GM23338 (cell line): ENCODE measurements around the gene YWHAE. TPM values are rescaled to one million over a fixed set of nuclear protein-coding genes. Genes with fewer than 3 reads are reported as not detected.

ENCODE experiments used
- ATAC-seq: fragments of 200-7000 bp; cut with Tn5 transposase; 3 replicates; pipeline ENCODE4 v1.9.1; 2020
- DNase-seq: peaks from one replicate; pipeline ENCODE4 v3.0.0-alpha.2; 2015; ENCODE audit warnings: low spot score
- H2AFZ ChIP-seq: fragments of 200-600 bp; sonication (generic); 2 replicates; pipeline ENCODE4 v1.8.0; 2016; ENCODE audit warnings: antibody characterized with exemption, mild to moderate bottlenecking, moderate library complexity
- H3F3A ChIP-seq: fragments of 200-600 bp; sonication (generic); replicated peaks from 2 replicates; pipeline ENCODE4 v1.8.0; 2017; ENCODE audit warnings: antibody characterized with exemption, mixed run types, low read depth
- H3K27ac ChIP-seq: fragments of 200-600 bp; sonication (generic); 2 replicates; pipeline ENCODE4 v1.6.1; 2016; ENCODE audit warnings: low read depth
- H3K27me3 ChIP-seq: fragments of 200-600 bp; sonication (generic); 2 replicates; pipeline ENCODE4 v1.8.0; 2016; ENCODE audit warnings: mild to moderate bottlenecking, mixed run types, moderate library complexity; ENCODE audit not compliant: insufficient read depth
- H3K36me3 ChIP-seq: fragments of 200-600 bp; sonication (generic); 2 replicates; pipeline ENCODE4 v1.8.0; 2016; ENCODE audit warnings: mild to moderate bottlenecking; ENCODE audit not compliant: insufficient read depth
- H3K4me1 ChIP-seq: fragments of 200-600 bp; sonication (generic); 2 replicates; pipeline ENCODE4 v1.8.0; 2016; ENCODE audit warnings: mild to moderate bottlenecking, moderate library complexity; ENCODE audit not compliant: insufficient read depth
- H3K4me2 ChIP-seq: fragments of 200-600 bp; sonication (generic); 2 replicates; pipeline ENCODE4 v1.7.1; 2017; ENCODE audit warnings: mixed run types
- H3K4me3 ChIP-seq: fragments of 200-600 bp; sonication (generic); 2 replicates; pipeline ENCODE4 v1.6.1; 2016; ENCODE audit warnings: mixed run types
- H3K79me2 ChIP-seq: fragments of 200-600 bp; sonication (generic); replicated peaks from 2 replicates; pipeline ENCODE4 v1.8.0; 2017; ENCODE audit warnings: mild to moderate bottlenecking; ENCODE audit not compliant: insufficient read depth
- H3K9me2 ChIP-seq: fragments of 200-600 bp; sonication (generic); 2 replicates; pipeline ENCODE4 v1.8.0; 2017; ENCODE audit not compliant: insufficient read depth
- H4K20me1 ChIP-seq: fragments of 200-600 bp; sonication (generic); replicated peaks from 2 replicates; pipeline ENCODE4 v1.8.0; 2017; ENCODE audit warnings: mild to moderate bottlenecking; ENCODE audit not compliant: insufficient read depth
- H3K27ac Mint-ChIP-seq: 2 replicates; pipeline ENCODE4 v1.8.0; 2020; ENCODE audit warnings: inconsistent platforms, mild to moderate bottlenecking, moderate library complexity, mixed read lengths
- H3K27me3 Mint-ChIP-seq: 3 replicates; pipeline ENCODE4 v1.8.0; 2022; ENCODE audit warnings: low read depth, mild to moderate bottlenecking, moderate library complexity, mixed read lengths, inconsistent platforms; ENCODE audit not compliant: insufficient read depth, poor library complexity
- H3K36me3 Mint-ChIP-seq: 3 replicates; pipeline ENCODE4 v1.8.0; 2021; ENCODE audit warnings: low read depth, mild to moderate bottlenecking, inconsistent platforms, moderate library complexity, mixed read lengths
- H3K4me1 Mint-ChIP-seq: 3 replicates; pipeline ENCODE4 v1.8.0; 2020; ENCODE audit warnings: mild to moderate bottlenecking, inconsistent platforms, mixed read lengths
- H3K4me3 Mint-ChIP-seq: 3 replicates; pipeline ENCODE4 v1.8.0; 2021; ENCODE audit warnings: moderate library complexity, mild to moderate bottlenecking, inconsistent platforms, mixed read lengths
- H3K9me3 Mint-ChIP-seq: 3 replicates; pipeline ENCODE4 v1.8.0; 2020; ENCODE audit warnings: moderate library complexity, mild to moderate bottlenecking, inconsistent platforms, mixed read lengths
- CREB1 ChIP-seq: fragments of 250-450 bp; sonication (Bioruptor Pico); IDR thresholded peaks from 2 replicates; pipeline ENCODE4 v1.5.0; 2020; ENCODE audit warnings: low read depth, mild to moderate bottlenecking, moderate library complexity
- EZH2phosphoT487 ChIP-seq: fragments of 200-600 bp; sonication (generic); IDR thresholded peaks from one replicate; pipeline ENCODE4 v1.8.1; 2018; ENCODE audit warnings: antibody characterized with exemption; ENCODE audit not compliant: unreplicated experiment
- NANOG ChIP-seq: IDR thresholded peaks from 2 replicates; pipeline ENCODE4 v1.6.1; 2016; ENCODE audit warnings: antibody characterized with exemption, borderline replicate concordance
- ZNF114 ChIP-seq: fragments of 250-450 bp; sonication (Bioruptor Pico); IDR thresholded peaks from 2 replicates; pipeline ENCODE4 v1.5.0; 2020; ENCODE audit warnings: mild to moderate bottlenecking, moderate library complexity
- polyA plus RNA-seq: library from polyadenylated mRNA; unstranded; fragments of >200 nt; fragmentation: Nextera tagmentation; extraction: Ambion mirVana; gene quantifications from 2 replicates; pipeline ENCODE4 v1.2.1, GENCODE V29; 2016
- total RNA-seq: library from RNA; depleted of rRNA; stranded (reverse); fragments of >200 nt; shearing (Covaris generic); gene quantifications from 2 replicates; pipeline ENCODE4 v1.2.3, GENCODE V29; 2014
- TF ChIP-seq, protein P1 (sequence below), 2 experiments: fragments of 200-600 bp in 1 of 2; sonication (generic) in 1 of 2; conservative IDR thresholded peaks; 2 replicates each; pipeline versions ENCODE4 v1.5.1 to v1.6.1; 2016 to 2017; ENCODE audit warnings: antibody characterized with exemption in 2 of 2, low read depth in 2 of 2, mild to moderate bottlenecking in 2 of 2, moderate library complexity in 1 of 2
- TF ChIP-seq, protein P2 (sequence below): fragments of 250-450 bp; sonication (Bioruptor Pico); IDR thresholded peaks from 2 replicates; pipeline ENCODE4 v1.5.0; 2020; ENCODE audit warnings: mild to moderate bottlenecking, moderate library complexity
- TF ChIP-seq, protein P3 (sequence below): IDR thresholded peaks from one replicate; pipeline ENCODE4 v1.6.1; 2018; ENCODE audit warnings: antibody characterized with exemption; ENCODE audit not compliant: unreplicated experiment

The YWHAE gene
- total and polyA plus RNA-seq, 2 experiments from 2014 or later: 1,251 to 1,283 TPM

DNA sequence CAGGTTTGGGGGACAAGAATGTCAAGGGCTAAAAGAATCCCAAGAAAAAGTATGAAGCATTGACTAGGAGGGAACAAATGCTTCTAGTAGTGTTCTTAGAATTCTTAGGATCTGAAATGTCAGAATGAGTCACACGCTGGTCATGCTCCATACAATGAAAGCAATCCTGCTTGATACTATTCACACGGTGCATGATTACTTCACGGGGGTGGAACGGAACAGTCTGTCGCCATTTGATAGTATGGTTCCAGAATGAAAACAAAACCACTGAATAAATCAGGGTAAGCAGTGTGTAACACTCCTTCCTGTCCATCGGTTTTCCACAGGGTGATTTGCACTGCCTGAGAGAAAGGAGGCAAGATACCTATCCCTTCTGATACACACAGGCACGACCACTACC is 22.9 kb upstream of the YWHAE start:
- Histone ChIP-seq H3K4me1 (no peaks in the 10 kb centered on the region), H4K20me1 (peaks cover 45% of the 10 kb centered on the region), H3K9me2 (no peaks in the 10 kb centered on the region), H3K4me2 (no peak overlapping the region), H3K36me3 (peaks cover 22% of the 10 kb centered on the region), H3K27ac (no peak overlapping the region), H3K4me3 (no peak overlapping the region), H3K79me2 (peaks cover 56% of the 10 kb centered on the region), H2AFZ (no peak overlapping the region), H3K27me3 (no peaks in the 10 kb centered on the region), H3F3A (peaks cover 23% of the 10 kb centered on the region; the same call in 1 of the 2 replicates)
- H3K27me3 Mint-ChIP-seq: peaks cover 7% of the 10 kb centered on the region
- no peak overlapping the region for H3K4me3 Mint-ChIP-seq
- H3K36me3 Mint-ChIP-seq: peaks cover 48% of the 10 kb centered on the region
- DNase-seq (no peak), ATAC-seq (no peak)
- no peaks in the 10 kb centered on the region for H3K4me1 Mint-ChIP-seq
- no peak for TF ChIP-seq CREB1 (CRISPR knock-in tag)
- H3K9me3 Mint-ChIP-seq: no peaks in the 10 kb centered on the region
- no peak overlapping the region for H3K27ac Mint-ChIP-seq

DNA sequence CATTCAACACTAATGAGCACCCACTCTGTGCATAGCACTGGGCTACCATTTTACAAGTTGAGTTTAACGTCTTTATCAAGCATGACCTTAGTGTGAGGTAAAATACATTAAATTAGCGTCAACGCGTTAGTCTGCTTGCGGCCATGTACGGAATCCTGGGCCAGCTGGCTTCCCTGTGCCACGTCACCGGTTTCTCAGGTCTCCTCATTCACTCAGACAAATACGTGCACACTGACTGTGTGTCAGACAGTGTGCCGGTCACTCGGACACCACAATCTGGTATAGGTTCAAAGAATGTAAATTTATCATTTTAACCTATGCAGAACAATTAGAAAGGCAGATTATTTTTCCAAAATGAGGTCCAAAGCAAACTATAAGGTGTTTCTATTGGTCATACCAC is 21.4 kb upstream of the YWHAE start:
- no peak for TF ChIP-seq NANOG
- TF ChIP-seq ZNF114 (CRISPR knock-in tag): no peak
- TF ChIP-seq, protein P1, sequence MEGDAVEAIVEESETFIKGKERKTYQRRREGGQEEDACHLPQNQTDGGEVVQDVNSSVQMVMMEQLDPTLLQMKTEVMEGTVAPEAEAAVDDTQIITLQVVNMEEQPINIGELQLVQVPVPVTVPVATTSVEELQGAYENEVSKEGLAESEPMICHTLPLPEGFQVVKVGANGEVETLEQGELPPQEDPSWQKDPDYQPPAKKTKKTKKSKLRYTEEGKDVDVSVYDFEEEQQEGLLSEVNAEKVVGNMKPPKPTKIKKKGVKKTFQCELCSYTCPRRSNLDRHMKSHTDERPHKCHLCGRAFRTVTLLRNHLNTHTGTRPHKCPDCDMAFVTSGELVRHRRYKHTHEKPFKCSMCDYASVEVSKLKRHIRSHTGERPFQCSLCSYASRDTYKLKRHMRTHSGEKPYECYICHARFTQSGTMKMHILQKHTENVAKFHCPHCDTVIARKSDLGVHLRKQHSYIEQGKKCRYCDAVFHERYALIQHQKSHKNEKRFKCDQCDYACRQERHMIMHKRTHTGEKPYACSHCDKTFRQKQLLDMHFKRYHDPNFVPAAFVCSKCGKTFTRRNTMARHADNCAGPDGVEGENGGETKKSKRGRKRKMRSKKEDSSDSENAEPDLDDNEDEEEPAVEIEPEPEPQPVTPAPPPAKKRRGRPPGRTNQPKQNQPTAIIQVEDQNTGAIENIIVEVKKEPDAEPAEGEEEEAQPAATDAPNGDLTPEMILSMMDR (conservative IDR thresholded peaks at IDR 0.05; ENCODE audit: low read depth in 2 of 2): no peak
- TF ChIP-seq, protein P2, sequence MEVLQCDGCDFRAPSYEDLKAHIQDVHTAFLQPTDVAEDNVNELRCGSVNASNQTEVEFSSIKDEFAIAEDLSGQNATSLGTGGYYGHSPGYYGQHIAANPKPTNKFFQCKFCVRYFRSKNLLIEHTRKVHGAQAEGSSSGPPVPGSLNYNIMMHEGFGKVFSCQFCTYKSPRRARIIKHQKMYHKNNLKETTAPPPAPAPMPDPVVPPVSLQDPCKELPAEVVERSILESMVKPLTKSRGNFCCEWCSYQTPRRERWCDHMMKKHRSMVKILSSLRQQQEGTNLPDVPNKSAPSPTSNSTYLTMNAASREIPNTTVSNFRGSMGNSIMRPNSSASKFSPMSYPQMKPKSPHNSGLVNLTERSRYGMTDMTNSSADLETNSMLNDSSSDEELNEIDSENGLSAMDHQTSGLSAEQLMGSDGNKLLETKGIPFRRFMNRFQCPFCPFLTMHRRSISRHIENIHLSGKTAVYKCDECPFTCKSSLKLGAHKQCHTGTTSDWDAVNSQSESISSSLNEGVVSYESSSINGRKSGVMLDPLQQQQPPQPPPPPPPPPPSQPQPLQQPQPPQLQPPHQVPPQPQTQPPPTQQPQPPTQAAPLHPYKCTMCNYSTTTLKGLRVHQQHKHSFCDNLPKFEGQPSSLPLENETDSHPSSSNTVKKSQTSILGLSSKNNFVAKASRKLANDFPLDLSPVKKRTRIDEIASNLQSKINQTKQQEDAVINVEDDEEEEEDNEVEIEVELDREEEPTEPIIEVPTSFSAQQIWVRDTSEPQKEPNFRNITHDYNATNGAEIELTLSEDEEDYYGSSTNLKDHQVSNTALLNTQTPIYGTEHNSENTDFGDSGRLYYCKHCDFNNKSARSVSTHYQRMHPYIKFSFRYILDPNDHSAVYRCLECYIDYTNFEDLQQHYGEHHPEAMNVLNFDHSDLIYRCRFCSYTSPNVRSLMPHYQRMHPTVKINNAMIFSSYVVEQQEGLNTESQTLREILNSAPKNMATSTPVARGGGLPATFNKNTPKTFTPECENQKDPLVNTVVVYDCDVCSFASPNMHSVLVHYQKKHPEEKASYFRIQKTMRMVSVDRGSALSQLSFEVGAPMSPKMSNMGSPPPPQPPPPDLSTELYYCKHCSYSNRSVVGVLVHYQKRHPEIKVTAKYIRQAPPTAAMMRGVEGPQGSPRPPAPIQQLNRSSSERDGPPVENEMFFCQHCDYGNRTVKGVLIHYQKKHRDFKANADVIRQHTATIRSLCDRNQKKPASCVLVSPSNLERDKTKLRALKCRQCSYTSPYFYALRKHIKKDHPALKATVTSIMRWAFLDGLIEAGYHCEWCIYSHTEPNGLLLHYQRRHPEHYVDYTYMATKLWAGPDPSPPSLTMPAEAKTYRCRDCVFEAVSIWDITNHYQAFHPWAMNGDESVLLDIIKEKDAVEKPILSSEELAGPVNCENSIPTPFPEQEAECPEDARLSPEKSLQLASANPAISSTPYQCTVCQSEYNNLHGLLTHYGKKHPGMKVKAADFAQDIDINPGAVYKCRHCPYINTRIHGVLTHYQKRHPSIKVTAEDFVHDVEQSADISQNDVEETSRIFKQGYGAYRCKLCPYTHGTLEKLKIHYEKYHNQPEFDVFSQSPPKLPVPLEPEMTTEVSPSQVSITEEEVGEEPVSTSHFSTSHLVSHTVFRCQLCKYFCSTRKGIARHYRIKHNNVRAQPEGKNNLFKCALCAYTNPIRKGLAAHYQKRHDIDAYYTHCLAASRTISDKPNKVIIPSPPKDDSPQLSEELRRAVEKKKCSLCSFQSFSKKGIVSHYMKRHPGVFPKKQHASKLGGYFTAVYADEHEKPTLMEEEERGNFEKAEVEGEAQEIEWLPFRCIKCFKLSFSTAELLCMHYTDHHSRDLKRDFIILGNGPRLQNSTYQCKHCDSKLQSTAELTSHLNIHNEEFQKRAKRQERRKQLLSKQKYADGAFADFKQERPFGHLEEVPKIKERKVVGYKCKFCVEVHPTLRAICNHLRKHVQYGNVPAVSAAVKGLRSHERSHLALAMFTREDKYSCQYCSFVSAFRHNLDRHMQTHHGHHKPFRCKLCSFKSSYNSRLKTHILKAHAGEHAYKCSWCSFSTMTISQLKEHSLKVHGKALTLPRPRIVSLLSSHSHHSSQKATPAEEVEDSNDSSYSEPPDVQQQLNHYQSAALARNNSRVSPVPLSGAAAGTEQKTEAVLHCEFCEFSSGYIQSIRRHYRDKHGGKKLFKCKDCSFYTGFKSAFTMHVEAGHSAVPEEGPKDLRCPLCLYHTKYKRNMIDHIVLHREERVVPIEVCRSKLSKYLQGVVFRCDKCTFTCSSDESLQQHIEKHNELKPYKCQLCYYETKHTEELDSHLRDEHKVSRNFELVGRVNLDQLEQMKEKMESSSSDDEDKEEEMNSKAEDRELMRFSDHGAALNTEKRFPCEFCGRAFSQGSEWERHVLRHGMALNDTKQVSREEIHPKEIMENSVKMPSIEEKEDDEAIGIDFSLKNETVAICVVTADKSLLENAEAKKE (CRISPR knock-in tag): no peak
- TF ChIP-seq, protein P3, sequence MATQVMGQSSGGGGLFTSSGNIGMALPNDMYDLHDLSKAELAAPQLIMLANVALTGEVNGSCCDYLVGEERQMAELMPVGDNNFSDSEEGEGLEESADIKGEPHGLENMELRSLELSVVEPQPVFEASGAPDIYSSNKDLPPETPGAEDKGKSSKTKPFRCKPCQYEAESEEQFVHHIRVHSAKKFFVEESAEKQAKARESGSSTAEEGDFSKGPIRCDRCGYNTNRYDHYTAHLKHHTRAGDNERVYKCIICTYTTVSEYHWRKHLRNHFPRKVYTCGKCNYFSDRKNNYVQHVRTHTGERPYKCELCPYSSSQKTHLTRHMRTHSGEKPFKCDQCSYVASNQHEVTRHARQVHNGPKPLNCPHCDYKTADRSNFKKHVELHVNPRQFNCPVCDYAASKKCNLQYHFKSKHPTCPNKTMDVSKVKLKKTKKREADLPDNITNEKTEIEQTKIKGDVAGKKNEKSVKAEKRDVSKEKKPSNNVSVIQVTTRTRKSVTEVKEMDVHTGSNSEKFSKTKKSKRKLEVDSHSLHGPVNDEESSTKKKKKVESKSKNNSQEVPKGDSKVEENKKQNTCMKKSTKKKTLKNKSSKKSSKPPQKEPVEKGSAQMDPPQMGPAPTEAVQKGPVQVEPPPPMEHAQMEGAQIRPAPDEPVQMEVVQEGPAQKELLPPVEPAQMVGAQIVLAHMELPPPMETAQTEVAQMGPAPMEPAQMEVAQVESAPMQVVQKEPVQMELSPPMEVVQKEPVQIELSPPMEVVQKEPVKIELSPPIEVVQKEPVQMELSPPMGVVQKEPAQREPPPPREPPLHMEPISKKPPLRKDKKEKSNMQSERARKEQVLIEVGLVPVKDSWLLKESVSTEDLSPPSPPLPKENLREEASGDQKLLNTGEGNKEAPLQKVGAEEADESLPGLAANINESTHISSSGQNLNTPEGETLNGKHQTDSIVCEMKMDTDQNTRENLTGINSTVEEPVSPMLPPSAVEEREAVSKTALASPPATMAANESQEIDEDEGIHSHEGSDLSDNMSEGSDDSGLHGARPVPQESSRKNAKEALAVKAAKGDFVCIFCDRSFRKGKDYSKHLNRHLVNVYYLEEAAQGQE: no peak
- no peak for TF ChIP-seq EZH2phosphoT487
- TF ChIP-seq CREB1 (CRISPR knock-in tag): no peak
- H3K4me1 Mint-ChIP-seq: no peaks in the 10 kb centered on the region
- no peak overlapping the region for H3K4me3 Mint-ChIP-seq
- Histone ChIP-seq H3K27me3 (no peaks in the 10 kb centered on the region), H3K9me2 (no peaks in the 10 kb centered on the region), H3K4me3 (no peak overlapping the region), H3K79me2 (peaks cover 43% of the 10 kb centered on the region), H3K36me3 (peaks cover 22% of the 10 kb centered on the region), H3F3A (peaks cover 23% of the 10 kb centered on the region; the same call in 1 of the 2 replicates), H4K20me1 (peaks cover 42% of the 10 kb centered on the region), H2AFZ (no peak overlapping the region), H3K4me2 (no peak overlapping the region), H3K4me1 (no peaks in the 10 kb centered on the region), H3K27ac (no peak overlapping the region; the same call in 1 of the 2 replicates)
- H3K27me3 Mint-ChIP-seq: peaks cover 4% of the 10 kb centered on the region
- ATAC-seq: no peak
- peaks cover 48% of the 10 kb centered on the region for H3K36me3 Mint-ChIP-seq
- H3K27ac Mint-ChIP-seq: no peak overlapping the region
- no peak for DNase-seq
- H3K9me3 Mint-ChIP-seq: no peaks in the 10 kb centered on the region
